Keratinocyte (primary cell): ENCODE measurements around the gene GRK4. TPM values are rescaled to one million over a fixed set of nuclear protein-coding genes. Genes with fewer than 3 reads are reported as not detected.
"Not testable (repeated sequence)": the region's sequence is repeated elsewhere in the genome, so short reads cannot be mapped to it uniquely, and the experiment has no call there.

Experiments
- DNase-seq: peaks from one replicate; pipeline ENCODE4 v3.0.0-alpha.2; 2011; ENCODE audit warnings: low read depth, missing footprints, low spot score
- FAIRE-seq: peaks from 2 replicates; lab custom pipeline; 2011; peaks lifted over from hg19 to GRCh38; lab: Jason Lieb, UNC
- H2AFZ ChIP-seq: 2 replicates; pipeline ENCODE4 v1.6.0; 2012; ENCODE audit warnings: low read length, control low read depth, inconsistent platforms; ENCODE audit not compliant: control insufficient read depth
- H3K27ac ChIP-seq: 2 replicates; pipeline ENCODE4 v1.5.1; 2011; ENCODE audit warnings: low read length; ENCODE audit not compliant: control insufficient read depth, insufficient read depth
- H3K27me3 ChIP-seq: 3 replicates; pipeline ENCODE4 v1.6.0; 2011; ENCODE audit warnings: low read length; ENCODE audit not compliant: control insufficient read depth, insufficient read depth; ENCODE audit errors: extremely low read depth
- H3K36me3 ChIP-seq, 2 experiments: 2 replicates in 1 of 2; 3 replicates in 1 of 2; pipeline ENCODE4 v1.5.1; 2011; ENCODE audit warnings: low read length in 2 of 2, mild to moderate bottlenecking in 1 of 2; ENCODE audit not compliant: control insufficient read depth in 2 of 2, insufficient read depth in 2 of 2; ENCODE audit errors: extremely low read depth in 1 of 2
- H3K4me1 ChIP-seq: 3 replicates; pipeline ENCODE4 v1.5.1; 2011; ENCODE audit warnings: low read length; ENCODE audit not compliant: control insufficient read depth, insufficient read depth; ENCODE audit errors: extremely low read depth
- H3K4me2 ChIP-seq: 3 replicates; pipeline ENCODE4 v1.6.0; 2011; ENCODE audit warnings: low read depth, low read length; ENCODE audit not compliant: control insufficient read depth, insufficient read depth; ENCODE audit errors: extremely low read depth
- H3K4me3 ChIP-seq, 3 experiments: fragments of 200-600 bp in 1 of 3; sonication (generic) in 1 of 3; 2 replicates in 2 of 3; 3 replicates in 1 of 3; pipeline ENCODE4 v1.5.1; 2011 to 2016; ENCODE audit warnings: low read length in 3 of 3, mild to moderate bottlenecking in 3 of 3, control low read depth in 2 of 3, inconsistent platforms in 1 of 3, low read depth in 1 of 3, mixed read lengths in 1 of 3, mixed run types in 1 of 3, moderate library complexity in 1 of 3; ENCODE audit not compliant: control insufficient read depth in 2 of 3, insufficient read depth in 2 of 3; ENCODE audit errors: extremely low read depth in 1 of 3
- H3K79me2 ChIP-seq: 2 replicates; pipeline ENCODE4 v1.6.0; 2012; ENCODE audit warnings: low read length; ENCODE audit not compliant: control insufficient read depth, insufficient read depth
- H3K9ac ChIP-seq: 3 replicates; pipeline ENCODE4 v1.6.0; 2011; ENCODE audit warnings: low read length; ENCODE audit not compliant: control insufficient read depth, insufficient read depth; ENCODE audit errors: extremely low read depth
- H3K9me1 ChIP-seq: 3 replicates; pipeline ENCODE4 v1.6.0; 2011; ENCODE audit warnings: low read length; ENCODE audit not compliant: control insufficient read depth, insufficient read depth; ENCODE audit errors: extremely low read depth
- H3K9me3 ChIP-seq: 2 replicates; pipeline ENCODE4 v1.5.1; 2012; ENCODE audit warnings: low read depth, low read length; ENCODE audit not compliant: control insufficient read depth
- H4K20me1 ChIP-seq: 3 replicates; pipeline ENCODE4 v1.6.0; 2011; ENCODE audit warnings: low read length; ENCODE audit not compliant: control insufficient read depth, insufficient read depth; ENCODE audit errors: extremely low read depth
- EZH2 ChIP-seq: IDR thresholded peaks from one replicate; pipeline ENCODE4 v1.6.1; 2012; ENCODE audit warnings: inconsistent platforms, mild to moderate bottlenecking, low read length, moderate library complexity
- dilution Hi-C: fragments of 300-500 bp; cut with MboI; formaldehyde crosslinking; loops from one replicate; pipeline ENCODE4 v1.7.0; 2020; ENCODE audit warnings: low sequenced_read_pairs; ENCODE audit not compliant: extremely low pct_ligation_motif_present
- polyA plus RNA-seq, 5 experiments: library from polyadenylated mRNA; depleted of rRNA in 3 of 5; stranded (reverse) in 3 of 5; stranded (forward) in 1 of 5; unstranded in 1 of 5; fragments of >200 nt; gene quantifications; 1 replicate in 1 of 5; 2 replicates in 3 of 5; 3 replicates in 1 of 5; pipeline versions ENCODE4 v1.2.1 to v1.2.3, GENCODE V29; 2011 to 2012; ENCODE audit warnings: missing spikeins in 2 of 5, low read depth in 1 of 5, low replicate concordance in 1 of 5
- TF ChIP-seq, protein P1 (sequence below), 3 experiments: IDR thresholded peaks in 1 of 3; conservative IDR thresholded peaks in 1 of 3; optimal IDR thresholded peaks in 1 of 3; 2 replicates in 2 of 3; 3 replicates in 1 of 3; pipeline versions ENCODE3 to v1.5.1; 2011; ENCODE audit warnings: low read length in 3 of 3, mild to moderate bottlenecking in 3 of 3, moderate library complexity in 2 of 3, control low read depth in 1 of 3, inconsistent platforms in 1 of 3; ENCODE audit not compliant: insufficient read depth in 2 of 3; ENCODE audit errors: extremely low read depth in 1 of 3

GRK4 gene
- polyA plus RNA-seq, 1 donor (not counting 4 experiments of a cell fraction or from before 2014, with no cell fraction given): 4.3 TPM

DNA sequence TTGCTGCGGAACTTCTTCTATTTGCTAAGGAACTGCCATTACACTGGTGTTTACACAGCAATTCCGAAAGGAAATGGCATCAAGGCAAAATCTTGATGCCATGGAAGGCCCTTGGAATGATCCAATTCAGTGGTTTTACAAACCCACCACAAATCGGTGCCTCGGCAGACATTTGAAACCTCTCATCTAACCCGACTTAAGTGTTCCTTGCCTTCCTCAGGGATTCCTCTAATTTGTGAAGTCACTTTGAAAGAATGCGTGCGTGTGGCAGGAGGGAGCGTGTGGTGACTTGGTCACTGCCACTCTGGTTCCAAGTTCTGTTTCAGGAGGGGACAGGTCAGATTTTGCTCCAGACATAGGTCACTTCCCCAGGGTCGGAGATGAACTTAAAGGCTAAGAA is 4.9 kb upstream of the GRK4 start:
- H3K9me1 ChIP-seq: peaks cover 2% of the 10 kb centered on the region
- no peak overlapping the region for H3K4me2 ChIP-seq
- DNase-seq: no peak
- peaks cover 65% of the 10 kb centered on the region for H3K79me2 ChIP-seq
- H3K9ac ChIP-seq: no peak overlapping the region
- H3K9me3 ChIP-seq: no peaks in the 10 kb centered on the region
- FAIRE-seq: no peak
- H3K27ac ChIP-seq: no peak overlapping the region
- TF ChIP-seq, protein P1, sequence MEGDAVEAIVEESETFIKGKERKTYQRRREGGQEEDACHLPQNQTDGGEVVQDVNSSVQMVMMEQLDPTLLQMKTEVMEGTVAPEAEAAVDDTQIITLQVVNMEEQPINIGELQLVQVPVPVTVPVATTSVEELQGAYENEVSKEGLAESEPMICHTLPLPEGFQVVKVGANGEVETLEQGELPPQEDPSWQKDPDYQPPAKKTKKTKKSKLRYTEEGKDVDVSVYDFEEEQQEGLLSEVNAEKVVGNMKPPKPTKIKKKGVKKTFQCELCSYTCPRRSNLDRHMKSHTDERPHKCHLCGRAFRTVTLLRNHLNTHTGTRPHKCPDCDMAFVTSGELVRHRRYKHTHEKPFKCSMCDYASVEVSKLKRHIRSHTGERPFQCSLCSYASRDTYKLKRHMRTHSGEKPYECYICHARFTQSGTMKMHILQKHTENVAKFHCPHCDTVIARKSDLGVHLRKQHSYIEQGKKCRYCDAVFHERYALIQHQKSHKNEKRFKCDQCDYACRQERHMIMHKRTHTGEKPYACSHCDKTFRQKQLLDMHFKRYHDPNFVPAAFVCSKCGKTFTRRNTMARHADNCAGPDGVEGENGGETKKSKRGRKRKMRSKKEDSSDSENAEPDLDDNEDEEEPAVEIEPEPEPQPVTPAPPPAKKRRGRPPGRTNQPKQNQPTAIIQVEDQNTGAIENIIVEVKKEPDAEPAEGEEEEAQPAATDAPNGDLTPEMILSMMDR (optimal IDR thresholded peaks at IDR 0.05 in 1 of 3, IDR thresholded peaks at IDR 0.05 in 1 of 3, conservative IDR thresholded peaks at IDR 0.05 in 1 of 3; ENCODE audit: extremely low read depth in 1 of 3, insufficient read depth in 2 of 3, low read length in 3 of 3): no peak
- TF ChIP-seq EZH2: no peak
- no peak overlapping the region for H2AFZ ChIP-seq
- peaks cover 9% of the 10 kb centered on the region for H3K4me1 ChIP-seq
- peaks cover 26 to 52% of the 10 kb centered on the region in 2 experiments for H3K36me3 ChIP-seq
- H3K4me3 ChIP-seq: no peak overlapping the region
- H4K20me1 ChIP-seq: peaks cover 35% of the 10 kb centered on the region
- dilution Hi-C loops: no loop called here
- no peaks in the 10 kb centered on the region for H3K27me3 ChIP-seq

GRCh38 chr4:2960450-2960849 is 2.9 kb upstream of the GRK4 start:
- H2AFZ ChIP-seq, H3K9me3 ChIP-seq, H3K27ac ChIP-seq, DNase-seq, H3K9me1 ChIP-seq, FAIRE-seq, H3K4me3 ChIP-seq, dilution Hi-C loops, H3K9ac ChIP-seq, H3K4me2 ChIP-seq, H3K27me3 ChIP-seq: not testable (repeated sequence)
- H3K79me2 ChIP-seq: peaks cover 71% of the 10 kb centered on the region
- peaks cover 14% of the 10 kb centered on the region for H3K4me1 ChIP-seq
- peaks cover 32% of the 10 kb centered on the region for H4K20me1 ChIP-seq
- H3K36me3 ChIP-seq: peaks cover 16 to 44% of the 10 kb centered on the region in 2 experiments

- H3K9me1 ChIP-seq: no peaks in the 10 kb centered on the region
- H3K4me3 ChIP-seq: peak overlapping the region; percentile 82 to 96 (median 95)
- dilution Hi-C loops: no loop called here
- H3K27me3 ChIP-seq: no peaks in the 10 kb centered on the region
- H3K4me2 ChIP-seq: peak overlapping the region; percentile 88
- H3K36me3 ChIP-seq: peaks cover 10 to 34% of the 10 kb centered on the region in 2 experiments
- DNase-seq: no peak
- H3K9ac ChIP-seq: peak overlapping the region; percentile 99
- TF ChIP-seq, protein P1 (optimal IDR thresholded peaks at IDR 0.05 in 1 of 3, IDR thresholded peaks at IDR 0.05 in 1 of 3, conservative IDR thresholded peaks at IDR 0.05 in 1 of 3; ENCODE audit: extremely low read depth in 1 of 3, insufficient read depth in 2 of 3, low read length in 3 of 3): no peak
- no peak for TF ChIP-seq EZH2
- H3K4me1 ChIP-seq: peaks cover 14% of the 10 kb centered on the region
- H3K27ac ChIP-seq: peak overlapping the region; percentile 94
- peaks cover 62% of the 10 kb centered on the region for H3K79me2 ChIP-seq
- no peak for FAIRE-seq
- peaks cover 23% of the 10 kb centered on the region for H4K20me1 ChIP-seq
- H3K9me3 ChIP-seq: no peaks in the 10 kb centered on the region
- no peak overlapping the region for H2AFZ ChIP-seq
Observed at GRCh38 chr4:2961421-2961810, 2.0 kb upstream of the GRK4 start.
